Ovary (tissue), 3 donors: Measurements from ENCODE around the gene MYBPC2.

Experiments used
- CTCF ChIP-seq, 3 donors: fragments of 450-650 bp in 2 of 3; fragments of 200-600 bp in 1 of 3; IDR thresholded peaks; one replicate each; pipeline versions ENCODE4 v1.5.1 to v1.8.0; 2016 to 2022; ENCODE audit warnings: antibody characterized with exemption in 3 of 3, mild to moderate bottlenecking in 1 of 3
- EP300 ChIP-seq: sonication (generic); formaldehyde crosslinking; IDR thresholded peaks from one replicate; pipeline ENCODE4 v1.6.1; 2017; ENCODE audit warnings: antibody characterized with exemption
- POLR2A ChIP-seq: fragments of 450-650 bp; IDR thresholded peaks from one replicate; pipeline ENCODE4 v1.6.1; 2017; ENCODE audit warnings: antibody characterized with exemption, mild to moderate bottlenecking, moderate library complexity
- donor health status: DM: no; HTN: no; CAD: no.

GRCh38 chr19:50419580-50420035, 13.1 kb upstream of the MYBPC2 start:
- no peak for TF ChIP-seq CTCF (IDR thresholded peaks at IDR 0.05)
- TF ChIP-seq EP300 = no peak
- no peak for TF ChIP-seq POLR2A
